ENCODE results near the gene TMEM129. TPM values are rescaled to one million over a fixed set of nuclear protein-coding genes. Genes with fewer than 3 reads are reported as not detected.

Gene TMEM129
- 100 to 1,000 TPM in 1 of 4 donors, 10 to 100 TPM in 3; 28.9 to 106 (median 67.1) TPM for total RNA-seq

- Histone ChIP-seq H3K27me3 (no peaks in the 10 kb centered on the region), H3K36me3 (peaks cover 0 to 22% (median 0%) of the 10 kb centered on the region in 3 donors), H3K4me3 (peak within 1 kb of the TSS; percentile 73 to 86 (median 85)), H3K9me3 (no peaks in the 10 kb centered on the region), H3K27ac (peak within 1 kb of the TSS; percentile 95 to 98 (median 97)), H3K4me1 (peaks cover 0 to 51% (median 43%) of the 10 kb centered on the region in 4 donors)
- peak; percentile 57 to 60 for TF ChIP-seq POLR2A (IDR thresholded peaks at IDR 0.05)
- peak in 1 of 6 experiments; percentile 2 for TF ChIP-seq CTCF (IDR thresholded peaks at IDR 0.05)
- peak; percentile 97 to 98 (median 98) for DNase-seq
These were observed at the start of gene TMEM129, which contains the start of gene TACC3 for GRCh38 chr4:1721003-1721665. TSS of gene TMEM129 (minus strand) at chr4:1721323. CDS start at chr4:1720837, 486 bp downstream. TSS of gene TACC3 (plus strand) at chr4:1721521. CDS start at chr4:1723422, 1,901 bp downstream.

- Histone ChIP-seq H3K4me1 (peaks cover 0 to 11% (median 5%) of the 10 kb centered on the region in 4 donors), H3K4me3 (no peak overlapping the region), H3K27ac (no peak overlapping the region), H3K27me3 (peaks cover 0 to 18% of the 10 kb centered on the region in 2 donors), H3K9me3 (no peaks in the 10 kb centered on the region), H3K36me3 (no peaks in the 10 kb centered on the region)
- no peak for TF ChIP-seq POLR2A (IDR thresholded peaks at IDR 0.05)
- DNase-seq: no peak
These were observed 49.7 kb upstream of the TMEM129 start for GRCh38 chr4:1770791-1771231.

GRCh38 chr4:1770245-1770644, 49.1 kb upstream of the TMEM129 start:
- Histone ChIP-seq H3K9me3 (no peaks in the 10 kb centered on the region), H3K27me3 (peaks cover 0 to 18% of the 10 kb centered on the region in 2 donors), H3K27ac (no peak overlapping the region), H3K4me3 (no peak overlapping the region), H3K4me1 (peaks cover 0 to 11% (median 5%) of the 10 kb centered on the region in 4 donors), H3K36me3 (no peaks in the 10 kb centered on the region)
- no peak for TF ChIP-seq POLR2A (IDR thresholded peaks at IDR 0.05)
- TF ChIP-seq CTCF (IDR thresholded peaks at IDR 0.05): no peak
- DNase-seq: no peak

- H3K27ac ChIP-seq: no peak overlapping the region
- no peaks in the 10 kb centered on the region for H3K36me3 ChIP-seq
- TF ChIP-seq POLR2A (IDR thresholded peaks at IDR 0.05) (no peak), CTCF (IDR thresholded peaks at IDR 0.05) (no peak)
- peaks cover 0 to 18% of the 10 kb centered on the region in 2 donors for H3K27me3 ChIP-seq
- H3K4me1 ChIP-seq: peaks cover 0 to 11% (median 5%) of the 10 kb centered on the region in 4 donors
- no peaks in the 10 kb centered on the region for H3K9me3 ChIP-seq
- DNase-seq: no peak
- no peak overlapping the region for H3K4me3 ChIP-seq
These were observed 48.6 kb upstream of the TMEM129 start for GRCh38 chr4:1769692-1770091.

- H3K4me1 ChIP-seq: peaks cover 0 to 16% (median 8%) of the 10 kb centered on the region in 4 donors
- no peak overlapping the region for H3K27ac ChIP-seq
- H3K4me3 ChIP-seq: no peak overlapping the region
- DNase-seq: no peak
- peaks cover 0 to 18% of the 10 kb centered on the region in 2 donors for H3K27me3 ChIP-seq
- H3K9me3 ChIP-seq: no peaks in the 10 kb centered on the region
- H3K36me3 ChIP-seq: no peaks in the 10 kb centered on the region
- TF ChIP-seq CTCF (IDR thresholded peaks at IDR 0.05): no peak
- TF ChIP-seq POLR2A (IDR thresholded peaks at IDR 0.05): no peak
These were observed 47.4 kb upstream of the TMEM129 start for GRCh38 chr4:1768367-1769034.
